GM23248 (cell line): Measurements from ENCODE around the gene DESI1. TPM values are rescaled to one million over a fixed set of nuclear protein-coding genes. Genes with fewer than 3 reads are reported as not detected.

ENCODE experiments used
- DNase-seq: peaks from one replicate; pipeline ENCODE4 v3.0.0-alpha.2; 2015
- H2AFZ ChIP-seq: fragments of 200-600 bp; sonication (generic); 2 replicates; pipeline ENCODE4 v1.6.1; 2016; ENCODE audit warnings: antibody characterized with exemption
- H3F3A ChIP-seq: fragments of 200-600 bp; sonication (generic); 2 replicates; pipeline ENCODE4 v1.6.1; 2016; ENCODE audit warnings: mild to moderate bottlenecking, antibody characterized with exemption, mixed run types; ENCODE audit not compliant: insufficient read depth
- H3K27ac ChIP-seq: fragments of 200-600 bp; sonication (generic); 2 replicates; pipeline ENCODE4 v1.5.1; 2016; ENCODE audit warnings: mild to moderate bottlenecking
- H3K27me3 ChIP-seq: fragments of 200-600 bp; sonication (generic); replicated peaks from 2 replicates; pipeline ENCODE4 v1.6.1; 2016; ENCODE audit warnings: mild to moderate bottlenecking; ENCODE audit not compliant: insufficient read depth
- H3K36me3 ChIP-seq: fragments of 200-600 bp; sonication (generic); 2 replicates; pipeline ENCODE4 v1.6.1; 2016; ENCODE audit warnings: low read depth, mild to moderate bottlenecking
- H3K4me1 ChIP-seq: fragments of 200-600 bp; sonication (generic); 2 replicates; pipeline ENCODE4 v1.6.1; 2016; ENCODE audit warnings: mild to moderate bottlenecking; ENCODE audit not compliant: insufficient read depth
- H3K4me2 ChIP-seq: fragments of 200-600 bp; sonication (generic); one replicate; pipeline ENCODE4 v1.6.1; 2016; ENCODE audit warnings: mild to moderate bottlenecking; ENCODE audit not compliant: unreplicated experiment
- H3K4me3 ChIP-seq: fragments of 200-600 bp; sonication (generic); 2 replicates; pipeline ENCODE4 v1.5.1; 2016; ENCODE audit warnings: mild to moderate bottlenecking
- H3K79me2 ChIP-seq: fragments of 200-600 bp; sonication (generic); 2 replicates; pipeline ENCODE4 v1.6.1; 2016; ENCODE audit warnings: mild to moderate bottlenecking; ENCODE audit not compliant: insufficient read depth
- H3K9ac ChIP-seq: fragments of 200-600 bp; sonication (generic); 2 replicates; pipeline ENCODE4 v1.6.1; 2016; ENCODE audit warnings: mild to moderate bottlenecking
- H3K9me2 ChIP-seq: fragments of 200-600 bp; sonication (generic); 2 replicates; pipeline ENCODE4 v1.6.1; 2016; ENCODE audit warnings: mixed run types, mild to moderate bottlenecking, moderate library complexity; ENCODE audit not compliant: insufficient read depth
- H3K9me3 ChIP-seq: fragments of 200-600 bp; sonication (generic); one replicate; pipeline ENCODE4 v1.6.1; 2017; ENCODE audit warnings: low read depth
- H4K20me1 ChIP-seq: fragments of 200-600 bp; sonication (generic); 2 replicates; pipeline ENCODE4 v1.6.0; 2016; ENCODE audit not compliant: insufficient read depth
- EZH2 ChIP-seq: fragments of 200-600 bp; sonication (generic); IDR thresholded peaks from 2 replicates; pipeline ENCODE4 v1.6.1; 2018; ENCODE audit warnings: antibody characterized with exemption, mild to moderate bottlenecking; ENCODE audit not compliant: insufficient read depth, poor library complexity, severe bottlenecking
- EZH2phosphoT487 ChIP-seq: fragments of 200-600 bp; sonication (generic); IDR thresholded peaks from 2 replicates; pipeline ENCODE4 v1.6.1; 2018; ENCODE audit warnings: antibody characterized with exemption, moderate library complexity, mild to moderate bottlenecking, low read depth; ENCODE audit not compliant: insufficient read depth
- WGBS, 2 experiments: methylation state at CpG; one replicate each; pipeline ENCODE4 v1.1.6; 2015 to 2017; ENCODE audit warnings: low lambda C conversion rate in 2 of 2, low coverage in 1 of 2; ENCODE audit errors: missing lambda C conversion rate in 2 of 2; 5-methylcytosine and 5-hydroxymethylcytosine counted together
- in situ Hi-C: fragments of 300-500 bp; cut with MboI; formaldehyde crosslinking; loops from 2 replicates; pipeline ENCODE4 v1.15.0; 2020
- polyA plus RNA-seq: library from polyadenylated mRNA; unstranded; fragments of >200 nt; fragmentation: Nextera tagmentation; extraction: Ambion mirVana; gene quantifications from 2 replicates; pipeline ENCODE4 v1.2.1, GENCODE V29; 2016
- small RNA-seq: library from RNA; depleted of rRNA; stranded (forward); fragments of <200 nt; gene quantifications from one replicate; pipeline ENCODE3, GENCODE V24; 2014; ENCODE audit warnings: low read depth, low replicate concordance
- total RNA-seq: library from RNA; depleted of rRNA; stranded (reverse); fragments of >200 nt; shearing (Covaris generic); gene quantifications from 2 replicates; pipeline ENCODE4 v1.2.3, GENCODE V29; 2014; rRNA removed

DESI1 gene
- total and polyA plus RNA-seq, 2 experiments from 2014 or later = 42.2 to 44.3 TPM

DNA sequence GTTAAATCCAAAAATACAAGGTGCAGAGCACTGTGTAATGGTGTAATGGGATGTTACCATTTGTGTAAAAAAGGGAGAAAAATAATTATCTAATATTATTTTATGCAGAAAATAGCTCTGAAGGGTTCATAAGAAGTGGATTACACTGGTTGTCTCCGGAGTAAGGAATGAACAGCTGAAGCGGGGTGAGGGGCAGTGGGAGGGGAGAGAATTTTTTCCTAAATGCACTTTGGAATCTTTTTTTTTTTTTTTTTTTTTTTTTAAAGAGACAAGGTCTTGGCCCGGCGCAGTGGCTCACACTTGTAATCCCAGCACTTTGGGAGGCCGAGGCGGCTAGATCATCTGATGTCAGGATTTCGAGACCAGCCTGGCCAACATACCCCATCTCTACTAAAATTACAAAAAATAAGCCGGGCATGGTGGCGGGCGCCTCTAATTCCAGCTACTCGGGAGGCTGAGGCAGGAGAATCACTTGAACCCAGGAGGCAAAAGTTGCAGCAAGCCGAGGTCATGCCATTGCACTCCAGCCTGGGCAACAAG, 69.8 kb downstream of the DESI1 start:
- TF ChIP-seq EZH2 (no peak), EZH2phosphoT487 (no peak)
- Histone ChIP-seq H3K4me2 (no peak overlapping the region), H3K4me3 (no peak overlapping the region)

DNA sequence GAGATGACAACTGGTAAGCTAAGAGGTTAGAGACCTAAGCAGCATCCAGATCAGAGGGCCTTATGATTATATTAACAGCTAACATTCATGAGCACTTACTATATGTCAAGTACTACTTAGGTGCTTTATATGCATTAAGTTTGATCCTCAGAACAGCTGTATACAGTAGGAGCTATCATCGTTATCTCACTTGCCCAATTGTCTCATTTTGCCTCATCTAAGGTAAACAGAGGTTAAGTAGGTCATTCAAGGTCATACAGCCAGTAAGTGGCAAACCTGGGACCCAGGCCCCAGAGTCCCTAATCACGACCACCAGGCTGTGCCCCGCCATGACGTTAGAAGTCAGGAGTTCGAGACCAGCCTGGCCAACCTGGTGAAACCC, 72.0 kb downstream of the DESI1 start:
- in situ Hi-C loops = no loop called here
- Histone ChIP-seq H2AFZ (no peak overlapping the region), H3K4me1 (peaks cover 7% of the 10 kb centered on the region), H3K27ac (no peak overlapping the region), H3K9ac (no peak overlapping the region), H4K20me1 (no peaks in the 10 kb centered on the region), H3K9me2 (no peaks in the 10 kb centered on the region), H3K4me3 (no peak overlapping the region), H3K79me2 (peaks cover 8% of the 10 kb centered on the region), H3K36me3 (no peaks in the 10 kb centered on the region), H3F3A (no peaks in the 10 kb centered on the region), H3K4me2 (no peak overlapping the region), H3K9me3 (no peaks in the 10 kb centered on the region), H3K27me3 (no peaks in the 10 kb centered on the region)
- 89 to 93% methylated on average over 5 of the region's 5 CpGs for WGBS, 2 experiments
- no peak for DNase-seq
- TF ChIP-seq EZH2 (no peak), EZH2phosphoT487 (no peak)

More for the DNA sequence above, 69.8 kb downstream of the DESI1 start:
- H3K36me3 ChIP-seq = no peaks in the 10 kb centered on the region
- no peaks in the 10 kb centered on the region for H3K79me2 ChIP-seq
- no peaks in the 10 kb centered on the region for H3K27me3 ChIP-seq
- 85 to 90% methylated on average over 11 to 12 of the region's 12 CpGs for WGBS, 2 experiments
- H3K9ac ChIP-seq = no peak overlapping the region
- H3K9me2 ChIP-seq = no peaks in the 10 kb centered on the region
- no peaks in the 10 kb centered on the region for H3K9me3 ChIP-seq
- H4K20me1 ChIP-seq = no peaks in the 10 kb centered on the region
- H3K27ac ChIP-seq = no peak overlapping the region
- no peak for DNase-seq
- in situ Hi-C loops = no loop called here
- H3F3A ChIP-seq = no peaks in the 10 kb centered on the region
- no peaks in the 10 kb centered on the region for H3K4me1 ChIP-seq
- no peak overlapping the region for H2AFZ ChIP-seq

Small RNA genes lying within 50 kb of the gene (small RNA-seq; reads per million reads assigned to genes)
- gene RF00019 = not detected

Other genes with a start within 250 kb of the DESI1 start
- 4.2 and 4.6 TPM in 2 replicates for gene TEF, start 239.1 kb downstream of the DESI1 start, total RNA-seq
- gene TEF, start 239.1 kb downstream of the DESI1 start, polyA plus RNA-seq = 2.2 and 2.8 TPM in 2 replicates
- 29.0 and 35.7 TPM in 2 replicates for gene TOB2, start 174.2 kb downstream of the DESI1 start, total RNA-seq
- gene TOB2, start 174.2 kb downstream of the DESI1 start, polyA plus RNA-seq = 29.6 and 31.1 TPM in 2 replicates
- 41.9 and 53.4 TPM in 2 replicates for gene PHF5A, start 152.4 kb downstream of the DESI1 start, total RNA-seq
- 13.1 and 13.7 TPM in 2 replicates for gene PHF5A, start 152.4 kb downstream of the DESI1 start, polyA plus RNA-seq
- gene ACO2, start 151.9 kb downstream of the DESI1 start, total RNA-seq = 41.5 and 60.4 TPM in 2 replicates
- 68.1 and 68.7 TPM in 2 replicates for gene ACO2, start 151.9 kb downstream of the DESI1 start, polyA plus RNA-seq
- gene POLR3H, start 76.6 kb downstream of the DESI1 start, total RNA-seq = 16.8 and 21.2 TPM in 2 replicates
- gene POLR3H, start 76.6 kb downstream of the DESI1 start, polyA plus RNA-seq = 49.6 and 52.2 TPM in 2 replicates
- 0.38 TPM in 1 of 2 replicates, not detected in the other for gene CSDC2, start 60.0 kb downstream of the DESI1 start, total RNA-seq
- gene CSDC2, start 60.0 kb downstream of the DESI1 start, polyA plus RNA-seq = 0.59 and 1.1 TPM in 2 replicates
- 29.4 and 33.3 TPM in 2 replicates for gene PMM1, start 31.2 kb downstream of the DESI1 start, total RNA-seq
- 78.2 and 79.2 TPM in 2 replicates for gene PMM1, start 31.2 kb downstream of the DESI1 start, polyA plus RNA-seq
- gene XRCC6, start 252 bp upstream of the DESI1 start, total RNA-seq = 288 and 292 TPM in 2 replicates
- 319 and 323 TPM in 2 replicates for gene XRCC6, start 252 bp upstream of the DESI1 start, polyA plus RNA-seq
- gene SNU13, start 67.8 kb upstream of the DESI1 start, total RNA-seq = 113 and 136 TPM in 2 replicates
- gene SNU13, start 67.8 kb upstream of the DESI1 start, polyA plus RNA-seq = 302 and 310 TPM in 2 replicates
- gene MEI1, start 78.5 kb upstream of the DESI1 start, total RNA-seq = 2.2 and 3.7 TPM in 2 replicates
- 5.5 and 5.9 TPM in 2 replicates for gene MEI1, start 78.5 kb upstream of the DESI1 start, polyA plus RNA-seq
- gene CCDC134, start 179.6 kb upstream of the DESI1 start, total RNA-seq = 3.9 and 4.0 TPM in 2 replicates
- gene CCDC134, start 179.6 kb upstream of the DESI1 start, polyA plus RNA-seq = 4.4 and 5.3 TPM in 2 replicates
- 26.5 and 31.9 TPM in 2 replicates for gene SREBF2, start 212.1 kb upstream of the DESI1 start, total RNA-seq
- 23.6 and 25.0 TPM in 2 replicates for gene SREBF2, start 212.1 kb upstream of the DESI1 start, polyA plus RNA-seq